VCaP (cell line): ENCODE data around the gene CTSL.

Experiments
- H3K27ac ChIP-seq: fragments of 450-650 bp; 2 replicates; pipeline ENCODE4 v1.5.1; 2017
- CTCF ChIP-seq: fragments of 450-650 bp; conservative IDR thresholded peaks from 2 replicates; pipeline ENCODE4 v1.5.1; 2017; ENCODE audit warnings: mild to moderate bottlenecking, moderate library complexity

CTSL gene

GRCh38 chr9:87717456-87717855 lies 8.5 kb upstream of the CTSL start:
- H3K27ac ChIP-seq: no peak overlapping the region
- TF ChIP-seq CTCF: no peak

- TF ChIP-seq CTCF: no peak
- H3K27ac ChIP-seq: no peak overlapping the region
Measured at GRCh38 chr9:87718231-87718630, 7.7 kb upstream of the CTSL start.

- H3K27ac ChIP-seq: no peak overlapping the region
- TF ChIP-seq CTCF: no peak
Measured at GRCh38 chr9:87718852-87719612, 6.9 kb upstream of the CTSL start.

- H3K27ac ChIP-seq: no peak overlapping the region
- no peak for TF ChIP-seq CTCF
Measured at GRCh38 chr9:87720173-87720572, 5.7 kb upstream of the CTSL start.

- no peak for TF ChIP-seq CTCF
- no peak overlapping the region for H3K27ac ChIP-seq
Measured at GRCh38 chr9:87722393-87723088, 3.4 kb upstream of the CTSL start.

- H3K27ac ChIP-seq: peak overlapping the region; percentile 80
- TF ChIP-seq CTCF: no peak
Measured at GRCh38 chr9:87725356-87725899, 491 bp upstream of the CTSL start.

GRCh38 chr9:87729246-87729645 lies 3.3 kb downstream of the CTSL start:
- H3K27ac ChIP-seq: no peak overlapping the region
- TF ChIP-seq CTCF: no peak
